Putamen (tissue), 1 donor: ENCODE data around the gene FXYD6.
"Not testable (repeated sequence)": the region's sequence is repeated elsewhere in the genome, so short reads cannot be mapped to it uniquely, and the experiment has no call there.

Experiments used
- DNase-seq: peaks from one replicate; pipeline ENCODE4 v3.0.0-alpha.2; 2016; ENCODE audit warnings: low spot score

Gene FXYD6

GRCh38 chr11:117816151-117816741 is 60.2 kb downstream of the FXYD6 start:
- DNase-seq, result no peak

GRCh38 chr11:117815262-117815803 is 61.1 kb downstream of the FXYD6 start:
- no peak for DNase-seq

- DNase-seq, result no peak
These were observed 61.6 kb downstream of the FXYD6 start for GRCh38 chr11:117814766-117815261.

GRCh38 chr11:117814204-117814765 is 62.2 kb downstream of the FXYD6 start:
- no peak for DNase-seq

GRCh38 chr11:117810056-117810451 is 66.4 kb downstream of the FXYD6 start:
- not testable (repeated sequence) for DNase-seq

- peak; percentile 84 for DNase-seq
These were observed 67.0 kb downstream of the FXYD6 start for GRCh38 chr11:117809236-117810055.

- no peak for DNase-seq
These were observed 67.7 kb downstream of the FXYD6 start for GRCh38 chr11:117808784-117809183.

GRCh38 chr11:117807482-117808327 is 68.8 kb downstream of the FXYD6 start:
- DNase-seq, result peak; percentile 63

- no peak for DNase-seq
These were observed 69.6 kb downstream of the FXYD6 start for GRCh38 chr11:117806846-117807245.

GRCh38 chr11:117805045-117805444 is 71.4 kb downstream of the FXYD6 start:
- no peak for DNase-seq

- no peak for DNase-seq
These were observed 72.6 kb downstream of the FXYD6 start for GRCh38 chr11:117803896-117804295.

- DNase-seq, result no peak
These were observed 76.8 kb downstream of the FXYD6 start for GRCh38 chr11:117799634-117800033.

- peak; percentile 64 for DNase-seq
These were observed 79.5 kb downstream of the FXYD6 start, which contains the start of gene DSCAML1 for GRCh38 chr11:117796872-117797529. TSS of gene DSCAML1 (minus strand) at chr11:117797216. CDS start at chr11:117797079, 137 bp downstream.

GRCh38 chr11:117796456-117796871 is 80.0 kb downstream of the FXYD6 start:
- no peak for DNase-seq

GRCh38 chr11:117795638-117796455 is 80.6 kb downstream of the FXYD6 start:
- no peak for DNase-seq

- peak; percentile 61 for DNase-seq
These were observed 81.5 kb downstream of the FXYD6 start for GRCh38 chr11:117794772-117795629.

- DNase-seq, result no peak
These were observed 82.3 kb downstream of the FXYD6 start for GRCh38 chr11:117794135-117794534.

GRCh38 chr11:117793583-117793982 is 82.9 kb downstream of the FXYD6 start:
- DNase-seq, result no peak

GRCh38 chr11:117792992-117793391 is 83.5 kb downstream of the FXYD6 start:
- DNase-seq, result no peak
